Posterior cingulate gyrus (tissue), 11 donors: ENCODE measurements around the gene RAD18.

Experiments used
- DNase-seq, 10 donors: peaks; one replicate each; pipeline versions ENCODE4 v3.0.0 to v3.0.0-alpha.2; 2020 to 2021; ENCODE audit warnings: mixed read lengths in 3 of 10
- intact Hi-C: fragments of 100-400 bp; cut with DNase I; formaldehyde crosslinking; loops from one replicate; pipeline ENCODE4 v1.15.1; 2023

The RAD18 gene

GRCh38 chr3:8914491-8914890, 48.8 kb downstream of the RAD18 start:
- DNase-seq: no peak
- intact Hi-C loops: no loop called here

DNA sequence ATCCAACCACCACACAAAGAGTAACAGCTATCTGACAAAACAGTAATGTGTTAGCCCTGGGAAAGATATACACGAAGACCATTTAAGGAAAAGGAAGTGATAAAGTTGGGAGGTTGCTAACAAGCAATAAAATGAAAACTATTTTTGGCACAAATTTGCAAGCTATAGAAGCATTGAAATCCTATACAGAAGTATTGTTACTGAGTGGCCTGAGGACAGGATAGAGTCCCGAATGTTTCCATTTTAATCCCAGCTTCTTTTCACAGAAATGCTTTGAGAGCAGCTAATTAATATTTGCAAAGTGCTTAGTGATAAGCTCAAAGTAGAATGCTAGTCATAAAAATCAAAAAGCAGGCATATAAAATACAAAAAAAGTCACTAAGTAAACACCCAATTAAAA, 51.5 kb downstream of the RAD18 start:
- intact Hi-C loops: no loop called here
- no peak for DNase-seq

GRCh38 chr3:8909160-8909559, 54.1 kb downstream of the RAD18 start:
- no peak for DNase-seq
- intact Hi-C loops: no loop called here

- DNase-seq: no peak
- intact Hi-C loops: no loop called here
Measured at GRCh38 chr3:8903191-8903590, 60.1 kb downstream of the RAD18 start.

DNA sequence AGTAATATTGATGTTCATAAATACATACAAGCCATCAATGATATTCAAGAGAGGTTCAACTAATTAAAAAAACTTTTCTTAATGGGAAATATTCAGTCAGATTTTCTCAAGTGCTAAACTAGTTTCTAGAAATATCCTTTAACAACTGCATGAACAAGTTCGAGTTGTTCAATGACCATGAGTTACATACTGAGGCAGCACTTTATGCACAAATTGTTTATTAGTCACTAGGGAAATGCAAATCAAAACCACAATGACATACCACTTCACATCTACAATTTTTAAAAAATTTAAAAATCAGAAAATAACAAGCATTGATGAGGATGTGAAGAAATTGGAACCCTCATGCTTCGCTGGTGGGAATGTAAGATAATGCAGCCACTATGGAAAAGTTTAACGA, 62.4 kb downstream of the RAD18 start:
- intact Hi-C loops: no loop called here
- no peak for DNase-seq

GRCh38 chr3:8899876-8900460, 63.3 kb downstream of the RAD18 start:
- no peak for DNase-seq
- intact Hi-C loops: no loop called here

GRCh38 chr3:8895829-8896228, 67.4 kb downstream of the RAD18 start:
- DNase-seq: no peak
- intact Hi-C loops: no loop called here

DNA sequence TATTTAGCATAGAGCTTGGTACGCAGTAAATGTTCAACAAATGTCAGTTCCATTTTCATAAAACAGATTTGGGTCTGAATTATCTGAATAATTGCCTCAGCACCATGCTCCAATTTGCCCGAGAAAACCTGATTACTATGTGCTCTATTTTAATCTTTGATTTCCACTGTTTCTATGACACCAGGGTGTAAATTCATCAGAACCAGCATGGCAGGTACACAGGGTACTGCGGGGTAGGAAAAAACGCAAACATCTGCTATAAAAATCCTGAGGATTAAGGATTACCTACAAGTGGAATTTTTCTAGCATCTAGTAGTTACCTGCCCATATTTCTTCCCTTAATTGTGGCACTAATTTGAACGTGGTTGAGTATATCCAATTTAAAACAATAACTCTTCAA, 70.3 kb downstream of the RAD18 start:
- no peak for DNase-seq
- intact Hi-C loops: no loop called here

DNA sequence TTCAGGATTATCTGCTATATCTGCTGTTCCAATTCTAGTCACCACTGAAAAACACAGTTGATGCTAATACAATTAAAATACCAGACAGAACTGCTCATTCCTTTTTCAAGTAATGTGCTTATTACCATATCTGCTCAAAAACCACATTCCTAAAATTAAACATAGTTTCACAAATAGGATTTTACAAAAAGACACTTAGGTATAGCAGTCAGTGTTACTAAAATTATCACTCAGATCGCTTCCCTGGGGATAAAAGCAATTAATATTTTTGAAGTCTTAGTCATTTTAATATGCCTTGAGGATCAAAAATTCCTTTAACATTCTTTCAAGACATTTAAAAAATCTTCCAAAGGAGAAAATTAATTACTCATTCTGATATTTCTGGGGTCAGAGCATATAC, 71.5 kb downstream of the RAD18 start:
- intact Hi-C loops: no loop called here
- DNase-seq: no peak

GRCh38 chr3:8891303-8891702, 72.0 kb downstream of the RAD18 start:
- no peak for DNase-seq
- intact Hi-C loops: no loop called here

- intact Hi-C loops: no loop called here
- DNase-seq: no peak
Measured at GRCh38 chr3:8888301-8888915, 74.9 kb downstream of the RAD18 start.

DNA sequence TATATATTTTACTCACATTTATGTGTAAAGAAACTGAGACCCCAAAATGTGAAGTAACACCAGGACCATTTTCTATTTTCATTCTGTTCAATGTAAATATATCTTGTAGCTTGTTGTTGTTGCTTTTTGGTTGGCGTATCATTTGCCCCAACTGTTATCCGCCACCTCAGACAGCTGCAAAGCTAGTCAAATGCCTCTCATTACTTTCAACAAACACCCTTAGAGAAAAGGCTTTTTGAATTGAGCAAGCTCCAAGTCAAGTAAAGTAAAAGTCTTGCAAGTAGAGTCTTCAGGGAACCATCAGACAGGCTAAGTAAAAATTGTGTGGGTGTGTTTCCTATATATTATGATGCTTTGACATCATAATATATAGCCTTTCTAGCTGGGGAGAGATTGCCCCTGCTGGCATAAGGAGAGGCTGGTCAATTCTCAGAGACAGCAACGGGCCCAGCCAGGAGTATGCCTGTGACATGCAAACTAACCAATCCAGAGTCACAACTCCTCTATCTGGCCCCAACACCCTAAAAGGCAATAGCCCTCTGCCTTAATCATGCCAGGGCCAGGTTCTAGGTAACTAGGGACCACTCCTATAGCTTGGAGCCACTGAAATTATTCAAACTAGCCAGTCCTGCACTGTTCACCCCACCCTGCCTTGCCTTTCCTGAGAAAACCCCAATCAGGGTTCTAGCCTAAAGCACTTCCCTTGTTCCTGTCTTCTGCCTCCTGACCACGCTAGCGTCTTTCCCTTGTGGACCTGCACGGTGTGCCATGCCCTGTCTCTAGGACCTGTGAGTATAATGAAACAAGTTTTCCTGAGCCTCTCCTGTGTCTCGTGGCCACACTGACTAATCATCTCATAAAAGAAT, 75.6 kb downstream of the RAD18 start:
- intact Hi-C loops: no loop called here
- DNase-seq: peak in 1 of 10 donors; percentile 63

- no peak for DNase-seq
- intact Hi-C loops: no loop called here
Measured at GRCh38 chr3:8886546-8886945, 76.7 kb downstream of the RAD18 start.

DNA sequence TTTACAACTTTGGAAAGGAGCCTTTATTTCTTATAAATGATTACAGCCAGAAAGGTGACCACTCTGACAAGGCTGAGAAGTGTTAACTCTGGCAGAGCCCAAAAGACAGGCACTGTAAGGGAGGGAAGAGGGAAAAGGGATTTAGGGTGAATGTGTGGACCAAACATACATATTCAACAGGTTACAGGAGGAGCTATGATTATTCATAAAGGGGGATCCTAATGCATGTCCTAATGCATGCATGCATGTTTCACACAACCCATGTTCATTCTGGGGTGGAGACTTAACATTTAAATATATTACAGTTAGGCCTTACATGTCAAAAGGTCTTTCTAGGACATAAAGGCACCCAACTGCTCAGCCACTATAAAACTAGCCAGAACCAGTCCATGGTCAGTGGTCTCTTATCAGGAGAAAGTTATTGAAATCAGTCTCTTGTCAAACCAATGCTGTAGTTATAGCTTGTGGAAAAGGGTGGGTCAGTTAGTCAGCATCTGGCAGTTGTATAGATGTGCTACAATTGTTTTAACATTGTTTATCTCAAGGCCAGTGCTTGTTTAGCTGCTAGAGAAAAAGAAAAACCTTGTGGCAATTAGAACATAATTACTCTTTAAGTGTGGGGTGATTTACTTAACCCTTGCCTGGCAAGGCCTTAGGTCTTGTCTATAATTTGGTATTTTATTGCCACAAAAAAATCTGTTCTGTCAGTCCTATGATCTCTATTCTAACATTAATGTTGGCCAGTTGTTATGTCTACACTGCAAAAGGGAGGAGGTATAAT, 77.5 kb downstream of the RAD18 start:
- intact Hi-C loops: no loop called here
- no peak for DNase-seq

DNA sequence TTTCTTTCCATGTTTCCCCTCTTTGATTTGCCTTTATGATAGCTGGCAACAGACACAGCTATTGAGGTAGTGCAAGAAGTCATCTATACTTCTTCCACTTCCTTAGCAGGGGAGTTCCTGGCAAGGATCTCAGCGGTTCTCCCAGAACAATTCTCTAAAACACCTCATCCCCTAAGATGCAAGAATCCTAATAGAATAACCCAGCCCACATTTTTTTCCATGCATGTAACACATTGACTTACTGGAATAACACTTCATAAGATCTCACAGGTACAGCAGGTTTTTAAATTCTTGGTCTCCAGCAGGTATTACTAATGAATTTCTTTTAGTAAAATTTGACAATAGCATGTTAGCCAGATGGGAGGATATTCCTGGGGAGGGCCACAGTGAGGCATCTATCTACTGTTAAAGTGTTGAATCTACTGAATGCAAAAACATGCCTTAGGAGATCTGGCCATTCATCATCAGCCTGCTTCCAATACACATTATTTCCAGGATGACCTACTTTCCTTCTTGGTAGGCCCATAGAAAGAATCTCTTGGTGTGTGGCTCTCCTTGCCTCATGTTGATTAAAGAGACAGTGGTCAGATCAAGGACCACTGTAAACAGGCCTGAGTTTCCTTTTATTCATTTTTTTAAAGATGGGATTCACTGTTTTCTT, 78.5 kb downstream of the RAD18 start:
- intact Hi-C loops: no loop called here
- DNase-seq: no peak

DNA sequence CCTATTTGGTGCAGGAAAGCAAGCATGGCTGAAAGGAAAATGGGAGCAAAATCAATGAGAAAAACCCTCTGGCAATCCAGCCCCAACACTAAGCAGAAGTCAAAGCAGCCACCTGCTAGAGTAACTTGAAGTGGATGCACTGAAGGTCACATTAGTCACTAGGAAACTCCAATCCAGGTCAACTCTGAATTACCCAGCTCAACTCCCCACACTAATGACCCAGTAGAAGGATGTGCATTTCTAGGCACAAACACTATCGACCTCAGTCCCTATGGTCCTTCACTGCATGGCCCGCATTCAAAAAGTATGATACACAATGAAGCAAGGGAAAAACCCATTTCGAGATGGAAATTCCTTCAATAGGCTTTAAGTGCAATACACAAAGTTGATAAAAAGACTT, 80.6 kb downstream of the RAD18 start:
- intact Hi-C loops: no loop called here
- DNase-seq: no peak

DNA sequence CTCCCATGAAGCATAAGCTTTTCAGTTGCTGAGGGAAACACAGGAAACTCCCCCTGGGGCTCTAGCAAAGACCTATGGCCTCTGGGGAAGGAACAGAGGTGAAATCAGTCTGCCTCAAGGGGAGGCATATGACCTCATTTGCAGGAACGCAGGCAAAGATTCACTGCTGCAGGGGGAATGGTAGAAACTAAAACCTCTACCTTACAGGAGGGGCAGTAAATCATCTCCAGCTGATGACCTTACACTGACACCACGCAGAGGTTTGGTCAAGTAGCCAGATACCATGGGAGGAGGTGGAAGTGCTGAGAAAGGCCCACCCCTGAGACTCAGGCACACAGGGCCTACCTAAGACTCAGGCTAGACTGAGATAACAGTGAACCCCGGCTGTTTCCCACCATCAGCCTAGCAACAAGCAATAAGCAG, 81.1 kb downstream of the RAD18 start:
- intact Hi-C loops: no loop called here
- DNase-seq: no peak

GRCh38 chr3:8879347-8879944, 83.8 kb downstream of the RAD18 start:
- DNase-seq: no peak
- intact Hi-C loops: no loop called here

- no peak for DNase-seq
- intact Hi-C loops: no loop called here
Measured at GRCh38 chr3:8875836-8876235, 87.4 kb downstream of the RAD18 start.

GRCh38 chr3:8873740-8874139, 89.5 kb downstream of the RAD18 start:
- DNase-seq: no peak
- intact Hi-C loops: no loop called here
